ENCODE data around the gene KIF26B.

Gene KIF26B

GRCh38 chr1:245751116-245751515 lies 596.3 kb downstream of the KIF26B start:
- TF ChIP-seq CTCF (IDR thresholded peaks at IDR 0.05; ENCODE audit: low read depth, low read length, missing control alignments): no peak
- DNase-seq (ENCODE audit: extremely low read depth, low read depth): no peak
- H3K4me3 ChIP-seq (replicated peaks; ENCODE audit: low read depth, low read length): no peak overlapping the region

- DNase-seq (ENCODE audit: extremely low read depth, low read depth): peak; percentile 36
- no peak for TF ChIP-seq CTCF (IDR thresholded peaks at IDR 0.05; ENCODE audit: low read depth, low read length, missing control alignments)
- no peak overlapping the region for H3K4me3 ChIP-seq (replicated peaks; ENCODE audit: low read depth, low read length)
These were observed 597.1 kb downstream of the KIF26B start for GRCh38 chr1:245751726-245752470.

GRCh38 chr1:245752561-245752960 lies 597.8 kb downstream of the KIF26B start:
- DNase-seq (ENCODE audit: extremely low read depth, low read depth): peak; percentile 22
- TF ChIP-seq CTCF (IDR thresholded peaks at IDR 0.05; ENCODE audit: low read depth, low read length, missing control alignments): no peak
- H3K4me3 ChIP-seq (replicated peaks; ENCODE audit: low read depth, low read length): no peak overlapping the region

GRCh38 chr1:245753807-245754206 lies 599.0 kb downstream of the KIF26B start:
- TF ChIP-seq CTCF (IDR thresholded peaks at IDR 0.05; ENCODE audit: low read depth, low read length, missing control alignments): no peak
- no peak for DNase-seq (ENCODE audit: extremely low read depth, low read depth)
- no peak overlapping the region for H3K4me3 ChIP-seq (replicated peaks; ENCODE audit: low read depth, low read length)

GRCh38 chr1:245754463-245754961 lies 599.7 kb downstream of the KIF26B start:
- H3K4me3 ChIP-seq (replicated peaks; ENCODE audit: low read depth, low read length): no peak overlapping the region
- DNase-seq (ENCODE audit: extremely low read depth, low read depth): no peak
- TF ChIP-seq CTCF (IDR thresholded peaks at IDR 0.05; ENCODE audit: low read depth, low read length, missing control alignments): no peak

Data from HFF-Myc (cell line).